SJSA1 (cell line): ENCODE data around the gene LTO1. TPM values are rescaled to one million over a fixed set of nuclear protein-coding genes. Genes with fewer than 3 reads are reported as not detected.

ENCODE experiments used
- DNase-seq, 2 experiments: peaks; one replicate each; pipeline ENCODE4 v3.0.0-alpha.2; 2015 to 2020; ENCODE audit warnings: low spot score in 2 of 2, low read depth in 1 of 2
- H3K27ac ChIP-seq: fragments of 250-450 bp; sonication (Bioruptor Pico); 2 replicates; pipeline ENCODE4 v1.5.1; 2020; ENCODE audit warnings: mild to moderate bottlenecking, moderate library complexity
- H3K27me3 ChIP-seq: fragments of 250-450 bp; sonication (Bioruptor Pico); replicated peaks from 2 replicates; pipeline ENCODE4 v1.5.1; 2020; ENCODE audit warnings: mild to moderate bottlenecking, moderate library complexity
- H3K36me3 ChIP-seq: fragments of 250-450 bp; sonication (Bioruptor Pico); 2 replicates; pipeline ENCODE4 v1.5.1; 2020; ENCODE audit warnings: mild to moderate bottlenecking
- H3K4me1 ChIP-seq: fragments of 250-450 bp; sonication (Bioruptor Pico); replicated peaks from 2 replicates; pipeline ENCODE4 v1.6.1; 2021; ENCODE audit warnings: mild to moderate bottlenecking
- H3K4me3 ChIP-seq: fragments of 250-450 bp; sonication (Bioruptor Pico); 2 replicates; pipeline ENCODE4 v1.5.1; 2020; ENCODE audit warnings: mild to moderate bottlenecking
- H3K9me3 ChIP-seq: fragments of 250-450 bp; sonication (Bioruptor Pico); replicated peaks from 2 replicates; pipeline ENCODE4 v1.5.1; 2020; ENCODE audit warnings: mild to moderate bottlenecking
- total RNA-seq: library from RNA; depleted of rRNA; stranded (reverse); fragments of >200 nt; shearing (Covaris generic); gene quantifications from 2 replicates; pipeline ENCODE4 v1.2.3, GENCODE V29; 2014

The LTO1 gene
- total RNA-seq, 1 experiment from 2014 or later = 54.7 TPM

- H3K4me1 ChIP-seq = peaks cover 62% of the 10 kb centered on the region
- no peak for DNase-seq
- no peak overlapping the region for H3K27ac ChIP-seq
- H3K9me3 ChIP-seq = no peaks in the 10 kb centered on the region
- H3K27me3 ChIP-seq = no peaks in the 10 kb centered on the region
- no peaks in the 10 kb centered on the region for H3K36me3 ChIP-seq
- no peak overlapping the region for H3K4me3 ChIP-seq
These were observed 30.2 kb upstream of the LTO1 start for GRCh38 chr11:69705351-69705811.

- DNase-seq = peak in 1 of 2 experiments; percentile 61
- Histone ChIP-seq H3K4me3 (peak overlapping the region; percentile 24; the same call in 1 of the 2 replicates), H3K4me1 (peaks cover 67% of the 10 kb centered on the region), H3K9me3 (no peaks in the 10 kb centered on the region), H3K27me3 (no peaks in the 10 kb centered on the region), H3K27ac (no peak overlapping the region), H3K36me3 (no peaks in the 10 kb centered on the region)
These were observed 29.5 kb upstream of the LTO1 start for GRCh38 chr11:69704508-69705253.

- Histone ChIP-seq H3K27ac (peak within 1 kb of the TSS; percentile 65), H3K27me3 (no peaks in the 10 kb centered on the region), H3K4me3 (peak within 1 kb of the TSS; percentile 24), H3K36me3 (0 out of 2 replicates have a peak, but pooled peaks cover 3% of the 10 kb centered on the region), H3K4me1 (peaks cover 73% of the 10 kb centered on the region), H3K9me3 (no peaks in the 10 kb centered on the region)
- DNase-seq = peak in 1 of 2 experiments; percentile 76
These were observed 28.8 kb upstream of the LTO1 start, which contains the start of gene FGF19 for GRCh38 chr11:69703768-69704507. TSS of gene FGF19 (minus strand) at chr11:69704022. CDS start at chr11:69703876, 146 bp downstream.

- no peaks in the 10 kb centered on the region for H3K27me3 ChIP-seq
- H3K4me1 ChIP-seq = peaks cover 73% of the 10 kb centered on the region
- H3K36me3 ChIP-seq = 0 out of 2 replicates have a peak, but pooled peaks cover 3% of the 10 kb centered on the region
- no peak for DNase-seq
- no peak overlapping the region; the same call in 1 of the 2 replicates for H3K27ac ChIP-seq
- H3K9me3 ChIP-seq = no peaks in the 10 kb centered on the region
- H3K4me3 ChIP-seq = peak overlapping the region; percentile 24
These were observed 28.3 kb upstream of the LTO1 start for GRCh38 chr11:69703453-69703767.

- H3K27me3 ChIP-seq = no peaks in the 10 kb centered on the region
- H3K9me3 ChIP-seq = no peaks in the 10 kb centered on the region
- DNase-seq = peak; percentile 80 to 94
- 0 out of 2 replicates have a peak, but pooled peaks cover 3% of the 10 kb centered on the region for H3K36me3 ChIP-seq
- H3K4me3 ChIP-seq = peak overlapping the region; percentile 7; the same call in 1 of the 2 replicates
- H3K27ac ChIP-seq = peak overlapping the region; percentile 65
- peaks cover 73% of the 10 kb centered on the region for H3K4me1 ChIP-seq
These were observed 27.8 kb upstream of the LTO1 start for GRCh38 chr11:69702769-69703452.

GRCh38 chr11:69702239-69702691 is 27.1 kb upstream of the LTO1 start:
- peak; percentile 98 to 100 for DNase-seq
- H3K36me3 ChIP-seq = 0 out of 2 replicates have a peak, but pooled peaks cover 3% of the 10 kb centered on the region
- no peaks in the 10 kb centered on the region for H3K27me3 ChIP-seq

GRCh38 chr11:69700278-69701140 is 25.4 kb upstream of the LTO1 start:
- peak; percentile 99 for DNase-seq
- Histone ChIP-seq H3K36me3 (0 out of 2 replicates have a peak, but pooled peaks cover 3% of the 10 kb centered on the region), H3K4me1 (peaks cover 65% of the 10 kb centered on the region), H3K9me3 (no peaks in the 10 kb centered on the region), H3K27me3 (no peaks in the 10 kb centered on the region), H3K27ac (peak overlapping the region; percentile 63), H3K4me3 (no peak overlapping the region)

More at GRCh38 chr11:69702239-69702691, 27.1 kb upstream of the LTO1 start:
- no peaks in the 10 kb centered on the region for H3K9me3 ChIP-seq
- peak overlapping the region; percentile 65 for H3K27ac ChIP-seq
- H3K4me1 ChIP-seq = peaks cover 69% of the 10 kb centered on the region
- peak overlapping the region; percentile 7 for H3K4me3 ChIP-seq

- H3K27me3 ChIP-seq = no peaks in the 10 kb centered on the region
- peaks cover 74% of the 10 kb centered on the region for H3K4me1 ChIP-seq
- H3K4me3 ChIP-seq = no peak overlapping the region
- H3K36me3 ChIP-seq = 0 out of 2 replicates have a peak, but pooled peaks cover 3% of the 10 kb centered on the region
- no peak overlapping the region for H3K27ac ChIP-seq
- H3K9me3 ChIP-seq = no peaks in the 10 kb centered on the region
- peak in 1 of 2 experiments; percentile 59 for DNase-seq
These were observed 24.1 kb upstream of the LTO1 start for GRCh38 chr11:69699213-69699612.

GRCh38 chr11:69698362-69698761 is 23.2 kb upstream of the LTO1 start:
- H3K27me3 ChIP-seq = no peaks in the 10 kb centered on the region
- peaks cover 72% of the 10 kb centered on the region for H3K4me1 ChIP-seq
- no peak overlapping the region for H3K4me3 ChIP-seq
- no peaks in the 10 kb centered on the region; the same call in 1 of the 2 replicates for H3K9me3 ChIP-seq
- 0 out of 2 replicates have a peak, but pooled peaks cover 3% of the 10 kb centered on the region for H3K36me3 ChIP-seq
- H3K27ac ChIP-seq = no peak overlapping the region
- no peak for DNase-seq

- H3K36me3 ChIP-seq = 0 out of 2 replicates have a peak, but pooled peaks cover 3% of the 10 kb centered on the region
- H3K27me3 ChIP-seq = no peaks in the 10 kb centered on the region
- H3K9me3 ChIP-seq = no peaks in the 10 kb centered on the region; the same call in 1 of the 2 replicates
- no peak overlapping the region for H3K4me3 ChIP-seq
- peaks cover 66% of the 10 kb centered on the region for H3K4me1 ChIP-seq
- no peak for DNase-seq
- H3K27ac ChIP-seq = no peak overlapping the region
These were observed 22.7 kb upstream of the LTO1 start for GRCh38 chr11:69697861-69698260.

GRCh38 chr11:69697469-69697843 is 22.3 kb upstream of the LTO1 start:
- Histone ChIP-seq H3K27ac (no peak overlapping the region), H3K27me3 (no peaks in the 10 kb centered on the region), H3K4me1 (peaks cover 62% of the 10 kb centered on the region), H3K9me3 (peaks cover 2% of the 10 kb centered on the region; the same call in 1 of the 2 replicates), H3K4me3 (no peak overlapping the region), H3K36me3 (0 out of 2 replicates have a peak, but pooled peaks cover 3% of the 10 kb centered on the region)
- DNase-seq = no peak

- DNase-seq = no peak
- Histone ChIP-seq H3K4me1 (peaks cover 57% of the 10 kb centered on the region), H3K27ac (no peak overlapping the region), H3K4me3 (no peak overlapping the region), H3K36me3 (0 out of 2 replicates have a peak, but pooled peaks cover 3% of the 10 kb centered on the region), H3K27me3 (no peaks in the 10 kb centered on the region), H3K9me3 (peaks cover 5% of the 10 kb centered on the region; the same call in 1 of the 2 replicates)
These were observed 21.8 kb upstream of the LTO1 start for GRCh38 chr11:69696749-69697468.
